Endothelial cell of umbilical vein (primary cell): ENCODE measurements around the gene ADGRL3. TPM values are rescaled to one million over a fixed set of nuclear protein-coding genes. Genes with fewer than 3 reads are reported as not detected.

Experiments used
- BruUV-seq: library from RNA; stranded (reverse); fragments of 400-500 nt; replicated peaks from 2 replicates; lab custom pipeline; 2021; lab: Mats Ljungman, UMichigan
- CTCF ChIA-PET: fragments of 300-600, 350-600 bp; sonication (Branson Sonifier 250); formaldehyde crosslinking; loops from one replicate; lab custom pipeline; 2021; ENCODE audit warnings: antibody characterized with exemption, inconsistent platforms; lab: Charles Lee
- POLR2A ChIA-PET: fragments of 300-600, 350-600 bp; sonication (Branson Sonifier 250); formaldehyde crosslinking; loops from one replicate; lab custom pipeline; 2021; ENCODE audit warnings: antibody characterized with exemption, inconsistent platforms; lab: Charles Lee
- DNase-seq: peaks from one replicate; pipeline ENCODE4 v3.0.0-alpha.2; 2011; ENCODE audit warnings: low read depth, low spot score
- FAIRE-seq: peaks from 2 replicates; lab custom pipeline; 2011; peaks lifted over from hg19 to GRCh38; lab: Jason Lieb, UNC
- H2AFZ ChIP-seq: 2 replicates; pipeline ENCODE4 v1.6.0; 2012; ENCODE audit warnings: low read depth, low read length, control low read depth, inconsistent platforms
- H3K27ac ChIP-seq: 2 replicates; pipeline ENCODE4 v1.5.1; 2011; ENCODE audit warnings: low read depth, mild to moderate bottlenecking, control low read depth, low read length, moderate library complexity; ENCODE audit not compliant: insufficient read depth
- H3K27me3 ChIP-seq, 2 experiments: 2 replicates each; pipeline versions ENCODE4 v1.6.0 to v1.6.1; 2011; ENCODE audit warnings: low read length in 2 of 2, mixed read lengths in 1 of 2; ENCODE audit not compliant: control insufficient read depth in 2 of 2, insufficient read depth in 2 of 2
- H3K36me3 ChIP-seq, 2 experiments: 2 replicates in 1 of 2; 3 replicates in 1 of 2; pipeline ENCODE4 v1.5.1; 2011; ENCODE audit warnings: low read length in 2 of 2, mild to moderate bottlenecking in 1 of 2, moderate library complexity in 1 of 2; ENCODE audit not compliant: control insufficient read depth in 2 of 2, insufficient read depth in 2 of 2; ENCODE audit errors: extremely low read depth in 1 of 2
- H3K4me1 ChIP-seq: 3 replicates; pipeline ENCODE4 v1.5.1; 2011; ENCODE audit warnings: mild to moderate bottlenecking, low read length; ENCODE audit not compliant: control insufficient read depth, insufficient read depth; ENCODE audit errors: extremely low read depth
- H3K4me2 ChIP-seq: 2 replicates; pipeline ENCODE4 v1.6.1; 2011; ENCODE audit warnings: low read length, control low read depth, mixed read lengths; ENCODE audit not compliant: insufficient read depth
- H3K4me3 ChIP-seq, 3 experiments: fragments of 200-600 bp in 1 of 3; sonication (generic), shearing (Covaris generic) in 1 of 3; replicated peaks in 1 of 3; 2 replicates each; pipeline ENCODE4 v1.5.1; 2011 to 2016; ENCODE audit warnings: control low read depth in 3 of 3, low read length in 3 of 3, mild to moderate bottlenecking in 2 of 3, inconsistent platforms in 1 of 3, low read depth in 1 of 3, moderate library complexity in 1 of 3; ENCODE audit not compliant: insufficient read depth in 1 of 3
- H3K79me2 ChIP-seq: 2 replicates; pipeline ENCODE4 v1.6.0; 2012; ENCODE audit warnings: low read length, inconsistent platforms; ENCODE audit not compliant: control insufficient read depth, insufficient read depth
- H3K9ac ChIP-seq: replicated peaks from 2 replicates; pipeline ENCODE3; 2011; ENCODE audit warnings: low read length, control low read depth; ENCODE audit not compliant: insufficient read depth; ENCODE audit errors: extremely low read depth
- H3K9me1 ChIP-seq: replicated peaks from 3 replicates; pipeline ENCODE4 v1.6.0; 2011; ENCODE audit warnings: mild to moderate bottlenecking, low read length; ENCODE audit not compliant: control insufficient read depth, insufficient read depth; ENCODE audit errors: extremely low read depth
- H3K9me3 ChIP-seq: replicated peaks from 2 replicates; pipeline ENCODE4 v1.5.1; 2012; ENCODE audit warnings: low read length, inconsistent platforms; ENCODE audit not compliant: control insufficient read depth, insufficient read depth
- H4K20me1 ChIP-seq: replicated peaks from 2 replicates; pipeline ENCODE3; 2011; ENCODE audit warnings: mild to moderate bottlenecking, low read length; ENCODE audit not compliant: control insufficient read depth, insufficient read depth; ENCODE audit errors: extremely low read depth
- CTCF ChIP-seq, 2 donors: IDR thresholded peaks; 1 replicate in 1 of 2; 2 replicates in 1 of 2; pipeline ENCODE4 v1.5.1; 2011; ENCODE audit warnings: low read length in 2 of 2, mild to moderate bottlenecking in 2 of 2, moderate library complexity in 2 of 2, control low read depth in 1 of 2, inconsistent platforms in 1 of 2, low read depth in 1 of 2; ENCODE audit not compliant: insufficient read depth in 1 of 2; ENCODE audit errors: extremely low read depth in 1 of 2
- EZH2 ChIP-seq: IDR thresholded peaks from 2 replicates; pipeline ENCODE4 v1.6.1; 2012; ENCODE audit warnings: borderline replicate concordance, low read depth, mild to moderate bottlenecking, moderate library complexity, low read length, inconsistent platforms; ENCODE audit not compliant: severe bottlenecking
- FOS ChIP-seq: IDR thresholded peaks from 2 replicates; pipeline ENCODE4 v1.6.1; 2011; ENCODE audit warnings: mild to moderate bottlenecking, low read length, moderate library complexity, borderline replicate concordance; ENCODE audit not compliant: insufficient read depth
- GATA2 ChIP-seq: IDR thresholded peaks from 2 replicates; pipeline ENCODE4 v1.7.0; 2011; ENCODE audit warnings: low read depth, mild to moderate bottlenecking, moderate library complexity, mixed read lengths, low read length; ENCODE audit not compliant: insufficient read length, insufficient read depth
- JUN ChIP-seq: IDR thresholded peaks from 2 replicates; pipeline ENCODE4 v1.6.1; 2011; ENCODE audit warnings: borderline replicate concordance, low read depth; ENCODE audit not compliant: insufficient read length, insufficient read depth
- MAX ChIP-seq: IDR thresholded peaks from 2 replicates; pipeline ENCODE4 v1.6.1; 2011; ENCODE audit not compliant: insufficient read depth, insufficient read length
- MYC ChIP-seq: IDR thresholded peaks from one replicate; pipeline ENCODE4 v1.6.1; 2011; ENCODE audit warnings: mild to moderate bottlenecking, low read depth, low read length
- POLR2A ChIP-seq: IDR thresholded peaks from 2 replicates; pipeline ENCODE4 v1.6.1; 2012; ENCODE audit warnings: low read depth, mild to moderate bottlenecking, control low read depth, low read length
- POLR2AphosphoS5 ChIP-seq: IDR thresholded peaks from 2 replicates; pipeline ENCODE4 v1.6.1; 2012; ENCODE audit warnings: low read depth, mild to moderate bottlenecking, control low read depth, low read length, moderate library complexity; ENCODE audit not compliant: insufficient read depth
- dilution Hi-C: fragments of 300-500 bp; cut with MboI; formaldehyde crosslinking; loops from one replicate; pipeline ENCODE4 v1.15.0; 2019; ENCODE audit warnings: low sequenced_read_pairs; ENCODE audit not compliant: extremely low pct_ligation_motif_present
- intact Hi-C: fragments of 100-400 bp; cut with micrococcal nuclease; formaldehyde crosslinking; loops from one replicate; pipeline ENCODE4 v1.10.0; 2022
- polyA plus RNA-seq, 4 experiments: library from polyadenylated mRNA; depleted of rRNA in 3 of 4; stranded (reverse) in 3 of 4; unstranded in 1 of 4; fragments of >200 nt; gene quantifications; 2 replicates each; pipeline versions ENCODE4 v1.2.1 to v1.2.3, GENCODE V29; 2011 to 2012; ENCODE audit warnings: missing spikeins in 1 of 4
- total RNA-seq: library from RNA; stranded (reverse); gene quantifications from 2 replicates; pipeline ENCODE4 v1.2.3, GENCODE V29; 2021

Gene ADGRL3
- total and polyA plus RNA-seq, 2 donors (not counting 3 experiments of a cell fraction or from before 2014, with no cell fraction given): not detected

GRCh38 chr4:61890321-61890720 lies 690.2 kb downstream of the ADGRL3 start:
- no peaks in the 10 kb centered on the region for H3K79me2 ChIP-seq
- no peaks in the 10 kb centered on the region for H3K9me1 ChIP-seq
- H3K9ac ChIP-seq: no peak overlapping the region
- no peaks in the 10 kb centered on the region for H3K4me1 ChIP-seq
- H3K4me3 ChIP-seq: no peak overlapping the region
- no peaks in the 10 kb centered on the region for H3K9me3 ChIP-seq
- H3K27ac ChIP-seq: no peak overlapping the region
- intact Hi-C loops: no loop called here
- dilution Hi-C loops: no loop called here
- H3K27me3 ChIP-seq: no peaks in the 10 kb centered on the region
- H3K36me3 ChIP-seq: no peaks in the 10 kb centered on the region
- CTCF ChIA-PET: no interaction called here
- POLR2A ChIA-PET: no interaction called here
- DNase-seq (no peak), FAIRE-seq (no peak)
- H4K20me1 ChIP-seq: no peaks in the 10 kb centered on the region
- TF ChIP-seq MYC: no peak
- no peak for TF ChIP-seq CTCF (IDR thresholded peaks at IDR 0.05; ENCODE audit: extremely low read depth in 1 of 2, insufficient read depth in 1 of 2, low read depth in 1 of 2, low read length in 2 of 2)
- no peak for TF ChIP-seq GATA2
- no peak for TF ChIP-seq EZH2
- TF ChIP-seq POLR2A: no peak
- TF ChIP-seq MAX: no peak
- TF ChIP-seq FOS: no peak
- no peak for TF ChIP-seq JUN
- no peak for TF ChIP-seq POLR2AphosphoS5
- no TSS peak for BruUV-seq
- H3K4me2 ChIP-seq: no peak overlapping the region
- no peak overlapping the region for H2AFZ ChIP-seq
